ENCODE data around the gene MAPK8.

The MAPK8 gene

GRCh38 chr10:48305905-48306264, 592 bp upstream of the MAPK8 start:
- TF ChIP-seq ZFX (IDR thresholded peaks at IDR 0.05; ENCODE audit: borderline replicate concordance): no peak
- peak overlapping the region; percentile 84 for H3K27ac ChIP-seq

DNA sequence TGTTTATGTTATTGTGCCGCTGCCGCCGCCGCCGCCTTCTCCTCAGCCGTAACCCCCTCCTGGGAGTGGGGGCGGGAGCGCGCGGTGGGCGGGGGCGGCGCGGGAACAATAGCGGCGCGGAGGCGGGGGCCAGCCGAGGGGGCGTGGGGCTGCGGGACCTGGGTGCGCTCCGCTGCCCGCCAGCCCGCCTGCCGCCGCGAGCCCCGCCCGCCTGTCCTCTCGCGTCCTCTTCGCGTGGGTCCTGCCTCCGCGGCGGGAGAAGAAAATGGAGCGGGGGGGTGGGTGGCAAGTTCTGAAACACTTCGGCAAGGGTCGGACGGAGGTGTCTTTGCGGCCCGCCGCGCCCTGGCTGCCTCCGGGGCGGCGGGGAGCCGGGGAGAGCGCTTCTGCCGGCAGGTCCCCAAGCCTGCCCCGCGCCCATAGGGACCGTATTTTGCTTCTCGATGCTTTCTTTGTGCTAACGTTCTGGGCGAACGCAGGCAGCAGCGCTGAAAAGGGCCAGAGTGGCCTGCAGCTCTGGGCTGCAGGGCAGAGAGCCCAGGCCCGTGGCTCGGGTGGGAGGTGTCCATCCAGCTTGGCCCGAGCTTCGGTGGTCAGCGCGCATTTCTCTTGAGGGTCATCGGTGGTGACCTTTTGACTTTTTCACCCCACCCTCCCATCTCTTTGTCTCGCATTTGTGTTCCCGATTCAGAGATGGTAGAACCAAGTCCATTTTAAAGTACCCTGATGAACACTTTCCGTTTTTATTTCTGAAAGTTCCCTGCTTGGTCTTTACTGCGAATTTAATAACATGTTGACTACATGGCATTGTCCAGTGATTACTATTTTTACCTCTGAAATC, 613 bp downstream of the MAPK8 start:
- H3K27ac ChIP-seq: peak overlapping the region; percentile 84
- no peak for TF ChIP-seq ZFX (IDR thresholded peaks at IDR 0.05; ENCODE audit: borderline replicate concordance)
- no peak for TF ChIP-seq CTCF (IDR thresholded peaks at IDR 0.05)

DNA sequence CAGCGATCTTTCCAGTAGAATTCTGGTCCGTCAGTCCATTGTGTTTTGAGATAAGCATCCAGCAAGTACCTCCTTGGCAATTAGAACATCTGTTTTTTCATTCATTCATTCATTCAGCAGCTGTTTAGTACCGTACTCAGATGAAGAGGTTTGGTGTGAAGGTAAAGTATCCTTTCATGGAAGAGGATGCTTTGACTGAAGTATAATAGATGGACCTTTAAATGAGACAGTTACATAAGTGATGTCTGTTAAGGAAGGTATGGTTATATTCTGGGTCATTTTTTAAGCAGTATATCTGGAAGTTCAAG, 1.2 kb downstream of the MAPK8 start:
- no peak for TF ChIP-seq CTCF (IDR thresholded peaks at IDR 0.05)
- TF ChIP-seq ZFX (IDR thresholded peaks at IDR 0.05; ENCODE audit: borderline replicate concordance): no peak
- H3K27ac ChIP-seq: peak overlapping the region; percentile 84

GRCh38 chr10:48309711-48310226, 3.3 kb downstream of the MAPK8 start:
- TF ChIP-seq ZFX (IDR thresholded peaks at IDR 0.05; ENCODE audit: borderline replicate concordance): no peak
- peak; percentile 73 for TF ChIP-seq CTCF (IDR thresholded peaks at IDR 0.05)
- H3K27ac ChIP-seq: no peak overlapping the region

GRCh38 chr10:48314107-48314506, 7.6 kb downstream of the MAPK8 start:
- H3K27ac ChIP-seq: no peak overlapping the region
- TF ChIP-seq CTCF (IDR thresholded peaks at IDR 0.05) (no peak), ZFX (IDR thresholded peaks at IDR 0.05; ENCODE audit: borderline replicate concordance) (no peak)

DNA sequence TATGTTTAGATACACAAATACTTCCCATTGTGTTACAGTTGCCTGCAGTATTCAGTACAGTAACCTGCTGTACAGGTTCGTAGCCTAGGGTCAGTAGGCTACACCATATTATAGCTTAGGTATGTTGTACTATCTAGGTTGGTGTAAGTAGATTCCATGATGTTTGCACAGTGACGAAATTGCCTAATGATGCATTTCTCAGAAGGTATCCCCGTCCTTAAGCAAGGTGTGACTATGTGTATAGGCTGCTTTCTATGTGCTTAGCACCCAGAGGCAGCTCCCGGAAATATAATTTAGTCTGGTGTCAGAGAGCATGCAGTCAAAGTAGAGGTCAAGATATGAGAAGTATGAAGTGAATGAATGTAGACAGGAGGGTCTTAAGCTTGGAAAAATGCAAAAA, 9.8 kb downstream of the MAPK8 start:
- TF ChIP-seq ZFX (IDR thresholded peaks at IDR 0.05; ENCODE audit: borderline replicate concordance) (no peak), CTCF (IDR thresholded peaks at IDR 0.05) (no peak)
- H3K27ac ChIP-seq: no peak overlapping the region

DNA sequence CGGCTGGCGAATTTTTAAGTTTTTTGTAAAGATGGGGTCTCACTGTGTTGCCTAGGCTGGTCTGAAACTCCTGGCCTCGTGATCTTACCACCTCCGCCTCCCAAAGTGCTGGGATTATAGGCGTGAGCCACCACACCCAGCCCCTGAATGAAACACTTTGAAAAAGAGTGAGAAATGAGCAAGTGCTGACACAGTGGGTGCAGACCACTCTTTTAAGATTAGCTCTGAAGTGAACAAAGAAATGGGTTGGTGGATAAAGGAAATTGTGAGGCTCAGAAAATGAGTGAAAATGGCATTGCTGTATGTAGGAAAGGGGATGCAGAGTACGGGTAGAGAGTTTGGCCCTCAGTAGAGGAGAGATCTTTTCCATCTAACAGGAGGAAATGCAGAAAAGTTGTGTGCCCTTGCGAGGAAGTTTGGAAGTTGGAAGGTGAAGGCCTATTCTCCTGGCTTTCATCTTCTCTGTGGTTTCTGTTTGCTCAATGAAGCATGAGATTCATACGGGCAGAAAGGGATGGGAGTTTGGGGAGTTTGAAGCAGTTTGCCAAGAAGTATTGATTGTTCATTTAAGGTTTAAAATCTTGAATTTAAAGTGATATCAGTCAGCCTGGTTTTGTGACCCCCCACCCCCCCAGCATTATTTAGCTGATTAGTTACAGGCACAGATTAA, 11.0 kb downstream of the MAPK8 start:
- no peak for TF ChIP-seq ZFX (IDR thresholded peaks at IDR 0.05; ENCODE audit: borderline replicate concordance)
- no peak for TF ChIP-seq CTCF (IDR thresholded peaks at IDR 0.05)
- no peak overlapping the region for H3K27ac ChIP-seq

All from 22Rv1 (cell line).